ENCODE results near the gene UVRAG.

- TF ChIP-seq CTCF (IDR thresholded peaks at IDR 0.05) (no peak), POLR2A (IDR thresholded peaks at IDR 0.05) (no peak)
Observed at GRCh38 chr11:76115555-76115954, 300.5 kb downstream of the UVRAG start.
